B cell (primary cell): ENCODE measurements around the gene EEF1A1. TPM values are rescaled to one million over a fixed set of nuclear protein-coding genes. Genes with fewer than 3 reads are reported as not detected.
"Not testable (repeated sequence)": the region's sequence is repeated elsewhere in the genome, so short reads cannot be mapped to it uniquely, and the experiment has no call there.

Experiments used
- ATAC-seq: fragments of 200-7000 bp; cut with Tn5 transposase; one replicate; pipeline ENCODE4 v1.10.0; 2021; ENCODE audit warnings: low read depth, mild to moderate bottlenecking, moderate number of reproducible peaks, moderate library complexity
- CTCF ChIA-PET: fragments of 350-600 bp; sonication (Branson Sonifier 250); formaldehyde crosslinking; loops from one replicate; lab custom pipeline; 2021; ENCODE audit warnings: antibody characterized with exemption, inconsistent platforms; lab: Charles Lee
- POLR2A ChIA-PET: fragments of 350-600 bp; sonication (Branson Sonifier 250); formaldehyde crosslinking; loops from one replicate; lab custom pipeline; 2021; ENCODE audit warnings: antibody characterized with exemption; lab: Charles Lee
- DNase-seq: peaks from one replicate; pipeline ENCODE4 v3.0.0; 2013
- H2AFZ ChIP-seq: 2 replicates; pipeline ENCODE4 v1.6.1; 2012; ENCODE audit warnings: mild to moderate bottlenecking, low read depth, low read length; ENCODE audit not compliant: insufficient read depth, poor library complexity, severe bottlenecking
- H3K27ac ChIP-seq, 2 donors: 1 replicate in 1 of 2; 2 replicates in 1 of 2; pipeline ENCODE4 v1.5.1; 2012 to 2013; ENCODE audit warnings: low read length in 2 of 2, mild to moderate bottlenecking in 2 of 2, moderate library complexity in 1 of 2
- H3K27me3 ChIP-seq, 4 experiments: fragments of 200-600 bp in 1 of 4; sonication (generic) in 1 of 4; replicated peaks in 1 of 4; 1 replicate in 2 of 4; 2 replicates in 2 of 4; pipeline versions ENCODE4 v1.6.1 to v1.7.0; 2013 to 2016; ENCODE audit warnings: low read length in 3 of 4, mild to moderate bottlenecking in 2 of 4, mixed read lengths in 1 of 4, moderate library complexity in 1 of 4; ENCODE audit not compliant: insufficient read depth in 4 of 4, control insufficient read depth in 3 of 4; ENCODE audit errors: control extremely low read depth in 1 of 4
- H3K36me3 ChIP-seq, 2 experiments: replicated peaks in 1 of 2; 1 replicate in 1 of 2; 2 replicates in 1 of 2; pipeline versions ENCODE4 v1.6.1 to v1.7.1; 2013; ENCODE audit warnings: low read length in 1 of 2; ENCODE audit not compliant: insufficient read depth in 2 of 2, control insufficient read depth in 1 of 2; ENCODE audit errors: control extremely low read depth in 1 of 2, extremely low read depth in 1 of 2
- H3K4me1 ChIP-seq, 2 donors: fragments of 200-600 bp in 1 of 2; sonication (generic) in 1 of 2; 1 replicate in 1 of 2; 2 replicates in 1 of 2; pipeline versions ENCODE4 v1.5.1 to v1.6.1; 2013 to 2017; ENCODE audit warnings: low read length in 2 of 2; ENCODE audit not compliant: control insufficient read depth in 2 of 2, insufficient read depth in 2 of 2
- H3K4me2 ChIP-seq: replicated peaks from 2 replicates; pipeline ENCODE3; 2012; ENCODE audit warnings: mild to moderate bottlenecking, low read depth, low read length; ENCODE audit not compliant: poor library complexity, severe bottlenecking
- H3K4me3 ChIP-seq, 5 experiments: fragments of 200-600 bp in 1 of 5; sonication (generic) in 1 of 5; 1 replicate in 3 of 5; 2 replicates in 2 of 5; pipeline versions ENCODE4 v1.5.1 to v1.7.0; 2011 to 2016; ENCODE audit warnings: low read length in 4 of 5, mild to moderate bottlenecking in 4 of 5, low read depth in 2 of 5, control low read depth in 1 of 5, moderate library complexity in 1 of 5; ENCODE audit not compliant: insufficient read depth in 1 of 5; ENCODE audit errors: control extremely low read depth in 1 of 5, extremely low read depth in 1 of 5
- H3K79me2 ChIP-seq: fragments of 200-600 bp; sonication (generic); one replicate; pipeline ENCODE4 v1.6.0; 2016; ENCODE audit warnings: low read length; ENCODE audit not compliant: control insufficient read depth, insufficient read depth
- H3K9ac ChIP-seq: fragments of 200-600 bp; sonication (generic); 2 replicates; pipeline ENCODE4 v1.6.1; 2017; ENCODE audit warnings: mild to moderate bottlenecking, low read length, moderate library complexity
- H3K9me3 ChIP-seq, 3 donors: one replicate each; pipeline versions ENCODE4 v1.6.1 to v1.7.1; 2013; ENCODE audit warnings: low read length in 2 of 3; ENCODE audit not compliant: control insufficient read depth in 2 of 3, insufficient read depth in 1 of 3; ENCODE audit errors: control extremely low read depth in 1 of 3
- H4K20me1 ChIP-seq: 2 replicates; pipeline ENCODE4 v1.6.0; 2012; ENCODE audit warnings: mild to moderate bottlenecking, low read length; ENCODE audit not compliant: insufficient read depth, control insufficient read depth, poor library complexity, severe bottlenecking
- H3K27ac Mint-ChIP-seq: one replicate; pipeline ENCODE4 v1.8.0; 2021; ENCODE audit warnings: mixed read lengths
- H3K27me3 Mint-ChIP-seq: one replicate; pipeline ENCODE4 v1.8.0; 2021; ENCODE audit warnings: mixed read lengths
- H3K4me1 Mint-ChIP-seq: one replicate; pipeline ENCODE4 v1.8.0; 2021; ENCODE audit warnings: mixed read lengths
- H3K4me3 Mint-ChIP-seq: one replicate; pipeline ENCODE4 v1.8.0; 2021; ENCODE audit warnings: mixed read lengths
- H3K9me3 Mint-ChIP-seq: one replicate; pipeline ENCODE4 v1.8.0; 2022; ENCODE audit warnings: mixed read lengths; ENCODE audit not compliant: insufficient read depth
- EZH2 ChIP-seq: IDR thresholded peaks from 2 replicates; pipeline ENCODE4 v1.6.1; 2012; ENCODE audit warnings: borderline replicate concordance, low read depth, mild to moderate bottlenecking, moderate library complexity, low read length; ENCODE audit not compliant: insufficient read depth, poor library complexity, severe bottlenecking
- WGBS: methylation state at CpG from one replicate; pipeline ENCODE4 v1.1.5; 2013; ENCODE audit warnings: missing lambda C conversion rate; ENCODE audit not compliant: insufficient coverage; 5-methylcytosine and 5-hydroxymethylcytosine counted together
- intact Hi-C: fragments of 100-400 bp; cut with micrococcal nuclease; formaldehyde crosslinking; loops from one replicate; pipeline ENCODE4 v1.10.0; 2022
- polyA plus RNA-seq: library from polyadenylated mRNA; depleted of rRNA; stranded (reverse); fragments of >200 nt; gene quantifications from 2 replicates; pipeline ENCODE4 v1.2.3, GENCODE V29; 2012
- total RNA-seq, 2 donors: library from RNA; stranded (reverse); fragments of 120-200 nt in 1 of 2; gene quantifications; 1 replicate in 1 of 2; 2 replicates in 1 of 2; pipeline versions ENCODE4 v1.2.3 to v1.2.4, GENCODE V29; 2013 to 2022
- TF ChIP-seq, protein P1 (sequence below): fragments of 200-600 bp; IDR thresholded peaks from one replicate; pipeline ENCODE4 v1.8.0; 2022; ENCODE audit warnings: antibody characterized with exemption, mild to moderate bottlenecking

Gene EEF1A1
- total and polyA plus RNA-seq, 2 donors (not counting 1 experiment from before 2014, with no cell fraction given): 9,671 to 12,769 TPM

DNA sequence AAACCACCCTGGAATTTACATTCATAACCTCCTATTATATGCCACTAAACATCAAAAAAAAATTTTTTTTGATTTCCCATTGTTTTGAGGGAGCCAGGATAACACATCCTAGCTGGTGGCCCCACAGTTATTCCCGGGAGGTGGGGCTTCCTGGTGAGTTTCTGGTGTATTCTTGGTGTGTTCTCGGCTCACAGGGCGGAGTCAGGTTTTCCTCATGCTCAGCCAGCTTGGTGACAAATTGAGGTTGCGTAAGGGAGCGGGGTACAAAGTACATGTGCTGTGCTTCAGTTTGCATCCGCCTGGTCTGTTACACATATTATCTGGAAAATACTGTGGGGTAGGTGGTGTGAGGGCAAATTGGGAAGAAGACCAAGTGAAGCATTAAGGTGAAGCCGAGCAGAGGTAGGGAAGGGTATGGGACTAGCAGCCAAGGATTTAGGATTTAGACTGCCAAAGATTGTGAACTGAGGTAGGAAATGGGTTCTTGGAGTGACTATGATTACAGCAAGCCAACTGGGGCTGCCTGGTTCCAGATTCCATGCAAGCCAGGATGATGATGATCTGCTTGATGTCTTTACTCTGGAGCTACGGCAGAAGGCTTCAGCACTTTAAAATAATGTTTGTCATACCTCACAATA, 46.2 kb upstream of the EEF1A1 start:
- no peak overlapping the region for H2AFZ ChIP-seq
- CTCF ChIA-PET: interaction anchor here (1.8 kb wide), 1 partner anchor 13 kb away, joined by 9 read pairs; no protein-coding TSS in a partner anchor

DNA sequence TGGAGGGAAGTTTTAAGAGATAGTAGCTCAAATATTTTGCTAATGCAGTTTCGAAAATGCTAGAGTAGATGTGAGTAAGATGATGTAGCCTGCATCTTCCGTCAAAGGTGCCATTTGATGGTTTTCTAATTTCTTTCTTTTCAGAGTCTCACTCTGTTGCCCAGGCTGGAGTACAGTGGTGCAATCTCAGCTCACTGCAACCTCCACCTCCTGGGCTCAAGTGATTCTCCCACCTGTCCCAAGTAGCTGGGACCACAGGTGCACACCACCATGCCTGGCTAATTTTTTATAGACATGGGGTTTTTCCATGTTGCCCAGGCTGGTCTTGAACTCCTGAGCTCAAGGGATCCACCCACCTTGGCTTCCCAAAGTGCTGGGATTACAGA, 45.6 kb upstream of the EEF1A1 start:
- CTCF ChIA-PET: interaction anchor here (1.8 kb wide), 1 partner anchor 14 kb away, joined by 9 read pairs; no protein-coding TSS in a partner anchor
- ATAC-seq, H2AFZ ChIP-seq: not testable (repeated sequence)

More for the DNA sequence above, 46.2 kb upstream of the EEF1A1 start:
- no peaks in the 10 kb centered on the region for H4K20me1 ChIP-seq
- Mint-ChIP-seq H3K27me3 (no peaks in the 10 kb centered on the region), H3K27ac (no peak overlapping the region), H3K9me3 (no peaks in the 10 kb centered on the region), H3K4me1 (peaks cover 5% of the 10 kb centered on the region), H3K4me3 (no peak overlapping the region)
- POLR2A ChIA-PET: no interaction called here
- no peak overlapping the region for H3K4me3 ChIP-seq
- H3K36me3 ChIP-seq: no peaks in the 10 kb centered on the region
- no peak overlapping the region for H3K4me2 ChIP-seq
- no peak overlapping the region for H3K9ac ChIP-seq
- 84% methylated on average over 7 of the region's 8 CpGs for WGBS
- DNase-seq: no peak
- TF ChIP-seq, protein P1, sequence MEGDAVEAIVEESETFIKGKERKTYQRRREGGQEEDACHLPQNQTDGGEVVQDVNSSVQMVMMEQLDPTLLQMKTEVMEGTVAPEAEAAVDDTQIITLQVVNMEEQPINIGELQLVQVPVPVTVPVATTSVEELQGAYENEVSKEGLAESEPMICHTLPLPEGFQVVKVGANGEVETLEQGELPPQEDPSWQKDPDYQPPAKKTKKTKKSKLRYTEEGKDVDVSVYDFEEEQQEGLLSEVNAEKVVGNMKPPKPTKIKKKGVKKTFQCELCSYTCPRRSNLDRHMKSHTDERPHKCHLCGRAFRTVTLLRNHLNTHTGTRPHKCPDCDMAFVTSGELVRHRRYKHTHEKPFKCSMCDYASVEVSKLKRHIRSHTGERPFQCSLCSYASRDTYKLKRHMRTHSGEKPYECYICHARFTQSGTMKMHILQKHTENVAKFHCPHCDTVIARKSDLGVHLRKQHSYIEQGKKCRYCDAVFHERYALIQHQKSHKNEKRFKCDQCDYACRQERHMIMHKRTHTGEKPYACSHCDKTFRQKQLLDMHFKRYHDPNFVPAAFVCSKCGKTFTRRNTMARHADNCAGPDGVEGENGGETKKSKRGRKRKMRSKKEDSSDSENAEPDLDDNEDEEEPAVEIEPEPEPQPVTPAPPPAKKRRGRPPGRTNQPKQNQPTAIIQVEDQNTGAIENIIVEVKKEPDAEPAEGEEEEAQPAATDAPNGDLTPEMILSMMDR: no peak
- no peak for TF ChIP-seq EZH2
- H3K79me2 ChIP-seq: no peaks in the 10 kb centered on the region
- intact Hi-C loops: no loop called here
- ATAC-seq: no peak
- no peaks in the 10 kb centered on the region for H3K27me3 ChIP-seq
- no peak overlapping the region for H3K27ac ChIP-seq
- no peaks in the 10 kb centered on the region for H3K4me1 ChIP-seq
- peaks cover 0 to 4% (median 0%) of the 10 kb centered on the region in 3 donors for H3K9me3 ChIP-seq

More for the DNA sequence above, 45.6 kb upstream of the EEF1A1 start:
- DNase-seq, intact Hi-C loops, H3K4me1 ChIP-seq, H3K9me3 ChIP-seq, H4K20me1 ChIP-seq, H3K4me3 ChIP-seq, H3K4me3 Mint-ChIP-seq, H3K4me2 ChIP-seq, POLR2A ChIA-PET, H3K27me3 ChIP-seq, H3K27ac Mint-ChIP-seq, H3K79me2 ChIP-seq, H3K4me1 Mint-ChIP-seq, H3K9me3 Mint-ChIP-seq, H3K9ac ChIP-seq, H3K27ac ChIP-seq, H3K36me3 ChIP-seq, H3K27me3 Mint-ChIP-seq: not testable (repeated sequence)
- no CpG with 5 or more reads among the region's 2 CpGs for WGBS
